ENCODE measurements around the gene EML6.
"Not testable (repeated sequence)": the region's sequence is repeated elsewhere in the genome, so short reads cannot be mapped to it uniquely, and the experiment has no call there.

Gene EML6

GRCh38 chr2:54975175-54975574 is 251.7 kb downstream of the EML6 start:
- no peak for DNase-seq

GRCh38 chr2:54975598-54976492 is 252.4 kb downstream of the EML6 start:
- no peak for DNase-seq

DNA sequence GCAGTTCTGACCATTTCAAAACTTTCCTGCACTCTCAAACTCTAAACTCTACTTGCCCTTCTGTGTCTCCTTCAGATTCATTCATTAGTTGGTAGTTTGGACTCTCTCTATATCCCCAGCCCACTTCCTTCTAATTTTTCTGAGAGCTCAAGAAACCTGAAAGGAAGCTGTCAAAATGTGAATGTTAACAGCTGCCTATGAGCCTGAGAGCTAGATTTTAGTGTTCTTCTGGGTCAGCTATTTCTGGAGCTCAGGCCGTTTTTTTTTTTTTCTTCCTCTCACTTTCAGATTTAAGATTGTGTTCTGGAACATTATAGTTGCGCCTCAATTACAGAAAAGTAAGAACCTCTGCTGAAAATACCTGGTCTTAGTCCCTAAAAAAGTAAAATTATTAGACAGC is 253.7 kb downstream of the EML6 start:
- no peak for DNase-seq

DNA sequence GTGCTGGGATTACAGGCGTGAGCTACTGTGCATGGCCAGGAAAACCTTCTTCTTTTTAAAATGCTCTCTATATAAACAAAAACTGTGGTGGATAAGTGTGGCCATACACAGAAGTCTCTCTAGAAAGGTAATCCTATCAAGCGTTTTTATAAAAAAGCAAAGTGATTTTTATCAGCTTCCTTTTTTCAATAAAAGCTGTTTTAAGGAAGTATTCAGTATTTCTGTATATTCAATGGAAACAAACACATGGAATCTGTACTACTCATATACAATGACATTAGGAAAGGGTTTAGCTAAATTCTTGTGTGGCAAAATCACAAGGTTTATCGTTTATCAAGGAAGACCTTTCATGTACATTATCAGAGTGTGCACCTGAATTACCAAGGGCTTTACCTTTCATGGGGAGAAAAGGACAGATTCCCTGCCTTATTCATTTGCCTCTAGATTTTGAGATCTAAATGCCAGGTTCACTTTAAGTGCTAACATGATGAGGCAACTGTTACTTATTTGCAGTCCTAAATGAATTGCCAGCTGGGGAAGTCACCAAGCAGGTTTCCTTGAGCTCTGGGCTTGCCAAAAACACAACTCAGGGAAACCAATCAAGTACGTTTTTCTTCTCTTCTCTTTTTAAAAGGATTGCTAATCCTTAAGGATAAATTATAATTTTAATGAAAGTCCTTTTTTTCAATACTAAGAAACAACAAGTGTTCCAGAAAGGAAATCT is 256.0 kb downstream of the EML6 start:
- DNase-seq, result no peak

DNA sequence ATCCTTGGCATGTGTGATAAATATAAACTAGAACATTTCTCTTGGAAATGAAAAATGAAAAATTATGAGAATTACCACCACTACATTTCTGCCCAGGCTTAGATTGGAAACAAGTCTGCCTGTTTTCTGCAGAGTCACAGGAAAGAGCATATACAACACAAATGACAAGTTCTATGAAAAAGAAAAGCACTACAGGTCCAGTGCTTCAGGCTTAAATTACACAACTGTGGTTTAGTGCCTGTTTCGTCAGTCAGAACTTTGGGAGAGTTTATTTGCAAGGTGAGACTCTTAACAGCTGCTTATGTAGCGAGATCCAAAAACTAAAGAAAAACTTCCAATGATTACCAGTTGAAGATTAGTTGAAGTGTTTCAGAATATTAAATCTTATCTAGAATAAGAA is 257.9 kb downstream of the EML6 start:
- no peak for DNase-seq

- no peak for DNase-seq
Observed at GRCh38 chr2:54983345-54984220, 260.1 kb downstream of the EML6 start.

GRCh38 chr2:54984476-54984875 is 261.0 kb downstream of the EML6 start:
- no peak for DNase-seq

- DNase-seq, result no peak
Observed at GRCh38 chr2:54986264-54986663, 262.8 kb downstream of the EML6 start.

DNA sequence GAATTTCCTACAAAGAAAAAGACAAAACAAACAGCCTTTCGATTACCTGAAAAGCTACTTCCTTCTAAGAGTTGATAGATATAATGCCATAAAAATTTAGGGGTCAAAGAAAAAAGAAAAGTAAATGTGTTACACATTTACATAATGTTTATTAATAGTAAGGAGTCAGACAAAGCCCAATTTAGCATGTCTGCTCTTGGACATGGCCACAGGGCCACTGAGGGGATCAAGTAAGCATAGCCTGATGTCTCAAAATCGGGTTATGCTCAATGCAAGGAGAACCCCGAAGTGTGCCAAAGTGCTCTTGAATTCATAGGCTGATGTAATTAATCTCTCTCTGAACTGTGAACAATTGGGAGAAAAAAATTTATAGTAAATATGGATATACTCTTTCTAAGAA is 265.1 kb downstream of the EML6 start:
- no peak for DNase-seq

DNA sequence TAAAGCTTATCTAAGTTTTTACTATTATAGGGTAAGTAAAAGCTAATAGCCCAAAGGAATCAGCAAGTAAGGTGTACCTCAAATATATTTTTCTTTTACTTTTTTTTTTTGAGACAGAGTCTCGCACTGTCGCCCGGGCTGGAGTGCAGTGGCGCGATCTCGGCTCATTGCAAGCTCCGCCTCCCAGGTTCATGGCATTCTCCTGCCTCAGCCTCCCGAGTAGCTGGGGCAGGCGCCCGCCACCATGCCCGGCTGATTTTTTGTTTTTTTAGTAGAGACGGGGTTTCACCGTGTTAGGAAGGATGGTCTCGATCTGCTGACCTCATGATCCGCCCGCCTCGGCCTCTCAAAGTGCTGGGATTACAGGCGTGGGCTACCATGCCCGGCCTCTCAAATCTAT is 267.2 kb downstream of the EML6 start:
- DNase-seq, result not testable (repeated sequence)

DNA sequence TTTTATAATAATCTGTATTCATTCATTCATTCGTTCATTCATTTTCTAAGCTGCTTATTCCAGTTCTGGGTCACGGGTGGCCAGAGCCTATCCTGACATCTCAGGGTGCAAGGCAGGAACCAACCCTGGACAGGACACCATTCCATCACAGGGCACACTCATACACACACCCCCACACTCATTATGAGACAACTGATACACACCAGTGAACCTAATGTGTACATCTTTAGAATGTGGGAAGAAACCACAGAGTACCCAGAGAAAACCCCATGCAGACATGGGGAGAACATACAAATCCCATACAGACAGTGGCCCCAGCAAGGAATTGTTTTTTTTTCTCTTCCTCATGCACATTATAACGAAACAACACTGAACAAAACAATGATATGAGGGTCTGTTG is 272.1 kb downstream of the EML6 start:
- DNase-seq, result no peak

GRCh38 chr2:54997826-54998225 is 274.4 kb downstream of the EML6 start:
- no peak for DNase-seq

- no peak for DNase-seq
Observed at GRCh38 chr2:54999182-54999581, 275.7 kb downstream of the EML6 start.

DNA sequence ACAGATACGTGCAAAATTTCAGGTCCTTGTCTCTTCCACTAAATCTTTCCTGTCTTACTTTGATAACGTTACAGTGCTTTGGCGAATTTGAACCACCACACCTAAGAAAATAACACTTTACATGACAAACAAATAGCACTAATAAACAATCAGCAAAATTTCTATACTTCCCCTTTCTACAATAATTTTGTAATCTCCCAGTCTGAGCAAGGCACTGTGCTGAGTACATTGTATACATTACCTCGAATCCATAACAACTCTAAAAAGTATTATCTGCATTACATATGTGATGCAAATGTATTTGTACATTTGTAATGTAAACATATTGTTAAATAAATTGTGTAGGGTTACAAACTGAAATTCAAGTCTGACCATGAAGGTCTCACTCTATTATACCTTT is 276.9 kb downstream of the EML6 start:
- DNase-seq, result no peak

- DNase-seq, result no peak
Observed at GRCh38 chr2:55001716-55002115, 278.3 kb downstream of the EML6 start.

DNA sequence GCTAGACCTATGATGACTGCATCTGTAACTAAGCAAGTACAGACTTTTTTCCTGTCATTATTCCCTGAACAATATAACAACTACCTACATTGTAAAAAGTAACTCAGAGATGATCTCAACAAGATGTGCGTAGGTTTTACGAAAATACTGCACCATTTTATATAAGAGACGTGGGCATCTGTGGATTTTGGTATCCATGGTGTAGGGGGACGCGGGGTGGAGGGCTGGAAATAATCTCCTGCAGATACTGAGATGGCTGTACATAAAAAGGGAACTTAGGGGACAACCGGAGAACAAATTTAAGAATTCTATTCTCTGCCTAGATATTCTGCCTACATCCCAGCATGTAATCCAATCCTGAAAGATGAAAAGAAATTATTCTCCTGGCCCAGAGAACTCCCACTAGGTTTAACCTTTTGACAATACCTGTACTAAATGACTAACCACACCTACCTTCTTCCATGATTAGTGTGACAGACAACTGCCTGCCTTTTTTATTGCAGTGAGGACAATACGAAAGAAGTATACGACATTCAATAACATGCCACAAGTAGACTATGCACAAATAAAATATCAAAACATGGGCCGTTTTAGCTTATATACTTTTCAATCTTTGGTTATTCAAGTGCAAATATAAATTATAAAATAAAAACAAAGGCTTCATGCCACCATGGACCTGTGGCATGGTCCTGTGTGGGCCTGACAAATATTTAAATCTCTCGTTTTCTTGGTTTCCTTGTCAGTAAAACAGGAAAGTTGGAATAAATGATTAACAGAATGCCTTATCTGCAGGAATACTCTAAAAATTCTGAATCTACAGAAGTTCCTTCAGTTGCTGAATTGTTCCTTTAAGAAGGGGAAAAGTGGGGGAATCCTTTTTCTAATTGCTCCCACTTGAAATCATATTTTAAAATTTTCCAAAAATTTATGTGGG is 280.5 kb downstream of the EML6 start:
- DNase-seq, result no peak

- no peak for DNase-seq
Observed at GRCh38 chr2:55006306-55006705, 282.8 kb downstream of the EML6 start.

DNA sequence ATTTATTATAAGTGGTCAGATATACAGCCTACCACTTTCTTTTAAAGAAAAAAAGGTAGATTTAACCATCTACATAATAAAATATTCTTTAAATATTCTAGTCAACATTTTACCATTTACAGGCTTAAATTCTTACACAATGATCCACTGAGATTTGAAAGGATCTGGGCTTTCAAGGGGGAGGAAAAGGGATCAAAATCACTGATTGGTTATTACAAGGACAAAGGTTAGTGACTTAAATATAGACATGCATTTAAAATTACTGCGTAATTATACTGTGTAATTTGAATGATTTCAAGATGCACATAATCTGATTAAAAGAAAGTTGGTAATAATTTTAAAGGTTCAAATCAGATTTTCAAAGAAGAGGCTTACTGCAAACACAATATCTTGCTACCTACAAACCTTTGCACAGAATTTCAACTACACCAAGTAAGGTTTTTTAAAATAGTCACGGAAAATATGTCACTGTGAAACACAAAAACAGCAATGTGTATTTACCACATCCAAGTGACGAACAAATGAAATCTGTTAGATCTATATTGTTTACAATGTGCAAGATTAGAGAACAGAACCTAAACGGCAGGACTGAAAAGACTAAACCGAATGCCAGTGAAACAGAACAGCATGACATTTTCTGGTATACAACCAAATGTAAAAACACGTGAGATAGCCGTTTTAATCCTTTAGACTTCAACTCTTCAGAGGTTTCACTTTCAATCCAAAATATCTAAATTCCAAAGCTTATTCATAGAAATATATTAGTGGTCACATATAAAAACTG is 286.0 kb downstream of the EML6 start:
- DNase-seq, result no peak

GRCh38 chr2:55010149-55010591 is 286.7 kb downstream of the EML6 start:
- DNase-seq, result peak; percentile 58

GRCh38 chr2:55010915-55011314 is 287.5 kb downstream of the EML6 start:
- DNase-seq, result no peak

Measured in CD4-positive, alpha-beta T cell treated with Interleukin-6 for 4 hours (primary cell).